BJ (cell line): Measurements from ENCODE around the gene BCAR3. TPM values are rescaled to one million over a fixed set of nuclear protein-coding genes. Genes with fewer than 3 reads are reported as not detected.

ENCODE experiments used
- CTCF ChIA-PET: fragments of 350-600 bp; formaldehyde crosslinking; extraction: SDS; loops from one replicate; lab custom pipeline; 2021; ENCODE audit warnings: antibody characterized with exemption, inconsistent platforms; lab: Yijun Ruan, JAX
- POLR2A ChIA-PET: fragments of 300-600 bp; sonication (Branson Sonifier 250); formaldehyde crosslinking; extraction: SDS; loops from one replicate; lab custom pipeline; 2021; ENCODE audit warnings: antibody characterized with exemption; lab: Charles Lee
- DNase-seq: peaks from one replicate; pipeline ENCODE4 v3.0.0-alpha.2; 2011; ENCODE audit warnings: low read depth
- H3K27me3 ChIP-seq: 2 replicates; pipeline ENCODE4 v1.6.0; 2011; ENCODE audit warnings: low read length; ENCODE audit not compliant: control insufficient read depth, insufficient read depth
- H3K36me3 ChIP-seq: 2 replicates; pipeline ENCODE4 v1.5.1; 2011; ENCODE audit warnings: low read length; ENCODE audit not compliant: control insufficient read depth, insufficient read depth
- H3K4me3 ChIP-seq: 2 replicates; pipeline ENCODE4 v1.5.1; 2011; ENCODE audit warnings: low read depth, mild to moderate bottlenecking, control low read depth, low read length
- polyA plus RNA-seq: library from polyadenylated mRNA; depleted of rRNA; stranded (reverse); fragments of >200 nt; gene quantifications from 2 replicates; pipeline ENCODE4 v1.2.3, GENCODE V29; 2011
- TF ChIP-seq, protein P1 (sequence below): IDR thresholded peaks from 2 replicates; pipeline ENCODE4 v1.5.1; 2011; ENCODE audit warnings: low read depth, mild to moderate bottlenecking, control low read depth, inconsistent platforms, low read length, moderate library complexity; ENCODE audit not compliant: insufficient read depth

BCAR3 gene
- polyA plus RNA-seq, 1 experiment: 31.7 TPM

DNA sequence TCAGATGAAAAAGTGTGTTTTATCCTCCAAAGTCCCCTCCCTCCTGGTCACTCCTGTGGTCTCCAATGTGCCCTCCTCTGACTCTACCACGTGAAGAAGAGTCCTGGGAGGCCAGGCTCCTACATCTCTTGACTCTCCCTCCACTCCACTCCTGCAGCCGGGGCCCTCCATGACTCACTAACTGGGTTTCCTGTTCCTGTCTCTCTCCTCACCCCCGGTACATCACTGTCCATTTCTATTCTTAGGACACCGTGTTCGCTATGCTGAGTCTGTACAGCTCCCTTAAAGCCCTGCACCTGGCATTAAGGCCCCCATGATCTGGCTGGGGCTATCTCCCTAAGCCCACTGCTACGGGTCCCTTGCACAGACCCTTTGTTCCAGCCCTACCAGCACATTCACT is 93.4 kb downstream of the BCAR3 start:
- TF ChIP-seq, protein P1, sequence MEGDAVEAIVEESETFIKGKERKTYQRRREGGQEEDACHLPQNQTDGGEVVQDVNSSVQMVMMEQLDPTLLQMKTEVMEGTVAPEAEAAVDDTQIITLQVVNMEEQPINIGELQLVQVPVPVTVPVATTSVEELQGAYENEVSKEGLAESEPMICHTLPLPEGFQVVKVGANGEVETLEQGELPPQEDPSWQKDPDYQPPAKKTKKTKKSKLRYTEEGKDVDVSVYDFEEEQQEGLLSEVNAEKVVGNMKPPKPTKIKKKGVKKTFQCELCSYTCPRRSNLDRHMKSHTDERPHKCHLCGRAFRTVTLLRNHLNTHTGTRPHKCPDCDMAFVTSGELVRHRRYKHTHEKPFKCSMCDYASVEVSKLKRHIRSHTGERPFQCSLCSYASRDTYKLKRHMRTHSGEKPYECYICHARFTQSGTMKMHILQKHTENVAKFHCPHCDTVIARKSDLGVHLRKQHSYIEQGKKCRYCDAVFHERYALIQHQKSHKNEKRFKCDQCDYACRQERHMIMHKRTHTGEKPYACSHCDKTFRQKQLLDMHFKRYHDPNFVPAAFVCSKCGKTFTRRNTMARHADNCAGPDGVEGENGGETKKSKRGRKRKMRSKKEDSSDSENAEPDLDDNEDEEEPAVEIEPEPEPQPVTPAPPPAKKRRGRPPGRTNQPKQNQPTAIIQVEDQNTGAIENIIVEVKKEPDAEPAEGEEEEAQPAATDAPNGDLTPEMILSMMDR: no peak
- ChIA-PET CTCF (no interaction called here), POLR2A (no interaction called here)
- no peaks in the 10 kb centered on the region for H3K27me3 ChIP-seq
- no peak for DNase-seq
- H3K4me3 ChIP-seq: no peak overlapping the region
- peaks cover 22% of the 10 kb centered on the region for H3K36me3 ChIP-seq

DNA sequence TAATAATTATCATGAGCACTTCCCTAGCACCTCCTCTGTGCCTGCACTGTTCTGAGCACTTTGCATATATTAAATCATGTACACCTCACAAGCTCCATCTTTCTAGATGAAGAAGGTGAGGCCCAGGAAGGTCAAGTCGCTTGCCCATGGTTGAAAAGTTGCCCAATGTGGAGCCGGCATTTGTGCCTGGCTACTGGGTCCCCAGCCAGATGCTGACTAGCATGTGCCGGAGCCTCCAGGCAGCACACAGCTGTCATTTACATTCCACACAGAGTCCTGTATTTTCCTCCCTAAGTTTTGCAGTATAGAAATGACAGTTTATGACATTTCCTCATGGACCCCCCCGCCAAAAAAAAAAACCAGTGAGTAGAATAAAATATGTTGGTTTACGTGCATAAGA is 94.3 kb downstream of the BCAR3 start:
- no peaks in the 10 kb centered on the region for H3K27me3 ChIP-seq
- peaks cover 27% of the 10 kb centered on the region for H3K36me3 ChIP-seq
- CTCF ChIA-PET: interaction anchor here (1.2 kb wide), 1 partner anchor 27 kb away, joined by 7 read pairs; no protein-coding TSS in a partner anchor
- H3K4me3 ChIP-seq: no peak overlapping the region
- DNase-seq: no peak
- TF ChIP-seq, protein P1: no peak
- POLR2A ChIA-PET: no interaction called here

DNA sequence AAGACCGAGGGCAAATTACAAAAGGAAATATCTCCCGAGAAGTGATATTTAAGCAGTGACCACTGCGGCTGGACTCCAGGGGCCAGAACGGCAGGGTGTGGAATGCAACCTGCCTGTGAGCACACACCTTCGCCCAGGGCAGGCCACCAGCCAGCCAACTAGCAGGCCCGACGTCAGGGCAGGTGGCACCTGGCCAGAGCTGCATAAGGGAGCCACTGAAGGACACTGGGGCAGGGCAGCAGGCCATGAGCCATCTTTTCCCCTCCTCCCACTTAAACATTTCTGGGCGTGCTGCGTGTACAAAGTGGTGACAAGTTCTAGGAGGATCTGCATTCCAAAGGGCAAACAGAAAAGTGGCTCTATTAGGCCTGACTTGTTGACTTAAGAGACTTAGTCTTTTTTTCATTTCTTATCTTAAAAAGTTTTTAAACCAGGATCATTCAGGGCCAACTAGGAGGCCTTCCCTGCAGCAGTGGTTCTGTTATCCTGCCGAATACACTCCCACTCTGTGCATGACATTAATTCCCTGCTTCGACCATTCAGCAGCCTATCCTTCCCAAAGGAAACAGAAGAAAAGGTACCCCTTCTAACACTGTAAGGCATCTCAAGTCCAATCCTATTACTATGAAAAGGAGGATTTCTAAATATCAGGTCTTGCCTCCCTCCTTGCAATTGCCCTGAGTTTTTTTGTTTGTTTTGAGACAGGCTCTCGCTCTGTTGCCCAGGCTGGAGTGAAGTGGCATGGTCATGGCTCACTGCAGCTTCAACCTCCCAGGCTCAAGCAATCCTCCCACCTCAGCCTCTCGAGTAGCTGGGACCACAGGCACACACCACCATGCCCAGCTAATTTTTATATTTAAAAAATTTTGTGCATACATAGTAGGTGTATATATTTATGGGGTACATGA is 96.3 kb downstream of the BCAR3 start:
- TF ChIP-seq, protein P1: no peak
- DNase-seq: no peak
- ChIA-PET POLR2A (no interaction called here), CTCF (interaction anchor here (0.7 to 0.8 kb wide), 2 partner anchors 280 to 879 kb away, joined by 3 read pairs; no protein-coding TSS in a partner anchor)
- Histone ChIP-seq H3K36me3 (peaks cover 26% of the 10 kb centered on the region), H3K4me3 (no peak overlapping the region), H3K27me3 (no peaks in the 10 kb centered on the region)

DNA sequence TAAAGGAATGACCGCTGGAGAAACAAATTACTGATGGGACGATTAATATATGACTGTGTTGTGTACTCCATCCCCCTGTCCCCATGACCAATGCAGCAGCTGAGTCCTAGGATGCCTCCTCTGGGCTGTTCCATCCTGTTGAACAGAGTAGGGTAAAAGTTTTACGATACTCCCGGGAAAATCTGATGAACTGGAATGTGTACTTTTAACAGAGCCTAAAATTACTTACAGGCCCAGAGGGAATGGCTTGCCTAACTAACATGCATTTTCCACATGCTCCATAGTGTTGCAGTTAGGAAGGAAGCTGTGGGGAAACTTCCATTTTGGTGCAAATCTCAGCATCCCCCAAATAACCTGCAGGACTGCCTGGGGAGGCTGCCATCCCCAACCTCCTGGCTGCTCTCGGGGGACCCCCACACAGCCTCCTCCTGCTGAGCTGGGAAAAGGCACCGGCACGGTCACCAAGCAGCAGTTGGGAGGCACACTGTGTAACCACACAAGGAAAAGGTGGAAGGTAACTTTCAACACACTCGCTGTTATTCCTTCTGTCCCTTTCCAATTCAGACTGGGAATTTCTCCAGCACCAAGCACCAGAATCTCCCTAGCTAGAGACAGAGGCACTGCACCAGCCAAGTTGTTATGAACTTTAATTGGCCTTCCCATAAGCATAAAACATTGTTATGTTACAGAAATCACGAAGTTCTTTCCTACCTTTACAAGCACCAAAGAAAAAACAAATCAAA is 97.2 kb downstream of the BCAR3 start:
- H3K4me3 ChIP-seq: no peak overlapping the region
- peaks cover 25% of the 10 kb centered on the region for H3K36me3 ChIP-seq
- CTCF ChIA-PET: interaction anchor here (0.5 to 1.2 kb wide), 3 partner anchors 11 to 880 kb away, joined by 3 to 4 read pairs (median 3); no protein-coding TSS in a partner anchor
- no peak for DNase-seq
- no peaks in the 10 kb centered on the region for H3K27me3 ChIP-seq
- TF ChIP-seq, protein P1: no peak
- POLR2A ChIA-PET: no interaction called here
